COLO829 (cell line): ENCODE data around the gene OR51S1.
"Not testable (repeated sequence)": the region's sequence is repeated elsewhere in the genome, so short reads cannot be mapped to it uniquely, and the experiment has no call there.

ENCODE experiments used
- DNase-seq: peaks from one replicate; pipeline ENCODE4 v3.0.0; 2012; ENCODE audit warnings: low spot score

The OR51S1 gene

GRCh38 chr11:4804280-4804679 is 44.7 kb downstream of the OR51S1 start, which contains the start of gene OR52R1:
OR52R1 (minus strand) TSS chr11:4804380; CDS start chr11:4804380, 0 bp downstream.
- DNase-seq: no peak

DNA sequence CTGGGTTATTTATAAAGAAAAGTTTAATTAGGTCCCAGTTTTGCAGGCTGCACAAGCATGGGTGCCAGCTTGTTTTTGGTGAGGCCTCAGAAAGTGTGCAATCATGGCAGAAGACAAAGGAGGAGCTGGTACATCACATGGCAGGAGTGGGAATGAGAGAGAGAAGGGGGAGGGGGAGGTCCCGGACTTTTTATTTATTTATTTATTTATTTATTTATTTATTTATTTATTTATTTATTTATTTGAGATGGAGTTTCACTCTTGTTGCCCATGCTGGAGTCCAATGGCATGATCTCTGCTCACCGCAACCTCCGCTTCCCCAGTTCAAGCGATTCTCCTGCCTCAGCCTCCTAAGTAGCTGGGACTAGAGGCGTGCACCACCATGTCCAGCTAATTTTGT is 47.7 kb downstream of the OR51S1 start:
- DNase-seq: not testable (repeated sequence)

DNA sequence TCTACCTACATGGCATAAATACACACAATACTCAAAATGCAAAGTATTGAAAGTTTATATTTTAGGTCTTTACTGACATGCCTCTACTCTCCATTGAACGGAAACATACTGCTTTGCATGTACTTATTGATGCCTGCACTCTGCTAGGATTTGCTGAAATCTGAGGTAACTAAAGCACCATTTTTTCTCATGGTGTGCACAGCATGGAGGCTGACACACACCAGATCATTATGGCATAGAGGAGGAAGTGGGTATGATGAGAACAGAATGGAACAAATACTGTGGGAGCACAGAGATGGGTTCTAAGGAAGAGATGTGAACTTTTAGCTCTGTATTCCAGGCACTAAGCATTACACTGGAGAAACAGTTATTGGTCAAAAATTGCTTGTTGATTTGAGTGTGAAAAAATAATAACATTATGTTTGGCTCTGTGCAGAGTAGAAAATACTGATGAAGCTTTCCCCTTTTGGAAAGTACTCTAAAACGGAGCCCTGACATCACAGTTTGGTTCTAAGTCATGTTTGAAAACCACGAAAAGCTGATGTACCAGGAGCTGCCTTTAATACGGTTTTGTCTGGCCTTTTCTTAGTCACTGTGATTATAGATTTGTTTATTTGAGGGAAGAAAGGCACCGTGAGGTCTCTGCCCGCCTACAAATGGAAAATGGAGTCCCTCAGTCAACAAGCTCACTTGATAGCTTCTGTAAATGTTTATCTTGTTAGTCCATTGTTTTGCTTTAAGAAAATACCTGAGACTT is 50.4 kb downstream of the OR51S1 start:
- no peak for DNase-seq
